GM21576 (cell line): Measurements from ENCODE around the gene PLCB3.

ENCODE experiments used
- ATAC-seq: cut with Tn5 transposase; IDR thresholded peaks from one replicate; pipeline ENCODE4 v1.9.1; 2021; ENCODE audit warnings: mild to moderate bottlenecking, moderate library complexity; ENCODE audit not compliant: unreplicated experiment

The PLCB3 gene

DNA sequence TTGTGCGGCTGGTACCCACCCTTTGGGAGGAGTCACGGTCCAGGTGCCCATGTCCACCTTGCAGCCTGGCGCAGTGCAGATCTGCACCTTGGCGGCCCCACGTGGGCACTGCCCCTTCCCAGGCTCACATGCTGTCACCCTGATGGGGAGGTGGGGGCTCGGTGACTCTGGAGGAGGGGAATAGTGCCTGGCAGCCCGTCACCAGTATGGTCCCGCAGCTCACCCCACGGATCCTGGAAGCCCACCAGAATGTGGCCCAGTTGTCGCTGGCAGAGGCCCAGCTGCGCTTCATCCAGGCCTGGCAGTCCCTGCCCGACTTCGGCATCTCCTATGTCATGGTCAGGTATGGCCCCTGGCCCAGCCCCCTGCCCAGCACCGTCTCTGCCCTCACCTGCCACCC lies 30.5 kb upstream of the PLCB3 start:
- ATAC-seq: no peak

DNA sequence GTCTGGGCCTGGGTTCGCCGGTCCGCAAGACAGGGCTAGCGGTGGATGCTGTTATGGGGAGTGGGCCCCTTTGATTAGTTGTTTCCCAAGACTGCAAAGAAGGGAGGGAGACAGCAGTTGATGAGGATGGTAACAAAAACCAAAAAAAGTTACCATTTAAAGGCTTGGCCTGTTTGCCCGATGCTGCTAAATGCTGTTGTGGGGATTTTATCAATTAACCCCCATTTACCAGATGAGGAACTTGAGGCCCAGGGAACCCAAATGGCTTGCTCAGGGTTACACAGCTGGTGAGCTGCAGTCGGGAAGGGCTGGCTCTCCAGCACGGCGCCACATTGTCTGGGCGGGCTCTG lies 28.7 kb upstream of the PLCB3 start:
- no peak for ATAC-seq

DNA sequence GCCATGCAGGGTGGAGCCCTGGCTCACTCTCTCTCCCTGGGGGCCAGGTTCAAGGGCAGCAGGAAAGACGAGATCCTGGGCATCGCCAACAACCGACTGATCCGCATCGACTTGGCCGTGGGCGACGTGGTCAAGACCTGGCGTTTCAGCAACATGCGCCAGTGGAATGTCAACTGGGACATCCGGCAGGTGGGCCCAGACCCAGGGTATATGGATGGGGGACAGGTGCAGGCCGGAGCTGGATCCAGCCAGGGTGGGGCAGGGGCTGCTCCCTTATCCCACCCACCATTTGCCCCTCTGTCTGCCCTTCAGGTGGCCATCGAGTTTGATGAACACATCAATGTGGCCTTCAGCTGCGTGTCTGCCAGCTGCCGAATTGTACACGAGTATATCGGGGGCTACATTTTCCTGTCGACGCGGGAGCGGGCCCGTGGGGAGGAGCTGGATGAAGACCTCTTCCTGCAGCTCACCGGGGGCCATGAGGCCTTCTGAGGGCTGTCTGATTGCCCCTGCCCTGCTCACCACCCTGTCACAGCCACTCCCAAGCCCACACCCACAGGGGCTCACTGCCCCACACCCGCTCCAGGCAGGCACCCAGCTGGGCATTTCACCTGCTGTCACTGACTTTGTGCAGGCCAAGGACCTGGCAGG lies 28.2 kb upstream of the PLCB3 start:
- ATAC-seq: no peak

DNA sequence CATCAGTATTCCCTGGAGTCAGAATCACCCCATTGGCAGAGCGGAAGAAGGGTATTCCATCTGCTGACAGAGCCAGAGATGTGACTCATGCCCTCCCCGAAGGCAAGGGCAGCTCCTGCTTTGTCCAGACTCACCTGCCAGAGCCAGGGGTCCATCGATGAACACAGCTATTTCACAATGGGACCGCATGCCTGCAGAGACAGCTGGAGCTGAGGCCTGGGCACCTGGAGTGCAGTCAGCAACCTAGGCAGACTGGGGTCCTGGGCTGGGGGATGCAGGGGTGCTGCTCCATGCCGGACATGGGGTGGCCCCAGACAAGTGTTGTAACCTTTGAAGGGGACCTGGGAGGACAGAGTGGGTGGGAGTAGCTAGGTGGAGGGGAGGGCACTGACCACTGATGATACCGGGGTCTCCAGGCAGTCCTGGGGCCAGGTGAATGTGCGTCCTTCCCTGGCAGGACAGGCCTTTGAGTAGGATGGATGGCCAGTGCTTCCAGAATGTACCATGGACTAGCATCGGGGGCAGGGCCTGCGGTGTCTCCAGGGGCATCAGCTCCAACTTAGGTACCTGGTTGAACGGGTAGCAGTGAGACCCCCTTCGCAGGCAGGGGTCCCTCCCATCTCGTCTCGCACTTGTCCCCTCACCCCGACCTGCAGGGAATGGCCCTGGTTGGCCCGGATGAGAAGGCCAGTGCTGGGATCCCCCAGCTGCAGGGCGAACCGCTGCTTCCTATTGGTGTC lies 27.0 kb upstream of the PLCB3 start:
- no peak for ATAC-seq

DNA sequence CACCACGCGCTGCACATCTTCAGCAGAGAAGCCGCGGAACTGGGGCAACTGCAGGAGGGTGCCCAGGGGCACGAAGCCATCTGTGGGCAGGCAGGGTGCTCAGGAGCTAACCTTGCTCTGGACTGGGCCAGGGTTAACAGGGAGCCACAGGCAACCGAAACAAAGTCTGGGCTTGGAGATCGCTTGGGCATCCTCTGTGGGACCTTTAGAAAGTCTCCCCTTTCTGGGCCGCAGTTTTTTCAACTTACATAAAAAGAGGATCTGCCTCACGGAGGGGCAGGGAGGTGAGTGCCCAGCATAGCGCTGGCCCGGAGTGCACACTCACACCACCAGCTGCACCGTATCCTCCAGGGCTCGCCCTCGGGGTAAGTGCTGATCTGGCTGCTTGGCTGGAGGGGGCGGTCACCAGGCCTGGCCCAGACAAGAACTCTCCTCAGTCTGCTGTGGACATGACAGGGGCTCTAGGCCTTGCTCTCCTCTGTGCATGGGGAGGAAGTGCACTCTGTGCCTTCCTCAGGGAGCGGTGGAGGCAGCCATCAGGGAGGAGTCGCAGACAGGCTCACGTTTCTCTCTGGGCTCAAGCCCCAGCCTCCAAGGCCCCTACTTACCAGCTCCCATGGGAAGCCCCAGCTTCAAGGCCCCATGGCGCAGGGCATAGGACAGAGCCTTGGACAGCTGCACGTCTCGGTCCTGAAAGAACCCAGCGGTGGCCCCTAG lies 26.3 kb upstream of the PLCB3 start:
- no peak for ATAC-seq

DNA sequence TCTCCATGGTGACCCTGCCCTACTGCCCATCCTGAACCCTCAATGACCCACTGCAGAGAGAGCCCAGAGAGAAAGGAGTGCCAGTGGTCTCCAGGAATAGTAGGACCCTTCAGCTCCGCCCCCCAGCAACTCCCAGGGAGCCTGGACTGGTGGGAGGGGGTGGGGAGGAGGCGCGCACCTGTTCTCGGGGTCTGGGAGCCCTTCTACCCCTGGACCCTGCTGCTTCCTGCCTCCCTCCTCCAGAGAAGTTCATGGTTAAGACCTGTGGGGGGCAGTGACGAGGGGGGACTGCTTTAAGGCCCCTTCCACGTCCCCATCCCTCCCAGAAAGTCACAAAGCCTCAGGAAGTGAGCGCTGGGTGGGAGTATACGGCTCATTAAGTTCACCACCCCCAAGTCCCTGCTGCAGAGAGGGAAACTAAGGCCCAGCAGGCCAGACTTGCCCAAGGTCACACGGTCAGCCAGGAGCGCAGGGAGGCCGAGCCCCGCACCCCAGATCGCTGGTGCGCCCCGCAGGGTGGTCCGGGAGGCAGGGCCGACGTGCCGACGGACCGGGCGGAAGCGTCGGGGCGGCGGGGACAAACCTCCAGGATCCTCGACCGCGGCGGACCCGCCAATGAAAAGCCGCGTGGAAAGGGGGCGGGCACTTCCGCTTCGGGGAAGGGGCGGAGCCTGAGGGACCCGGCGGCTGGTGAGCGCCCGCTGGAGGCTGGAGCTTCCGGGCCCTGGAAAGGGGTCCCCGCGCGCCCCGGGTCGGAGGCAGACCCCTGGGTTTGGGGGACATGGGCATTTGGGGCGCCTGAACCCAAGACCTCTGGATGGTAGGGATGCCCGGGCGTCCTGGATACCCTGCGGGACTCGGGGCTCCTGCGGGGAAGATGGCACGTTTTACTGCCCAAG lies 25.5 kb upstream of the PLCB3 start, which contains the start of the genes NUDT22 and TRPT1:
Gene NUDT22 (plus strand): TSS at position 667 of the 899 bp plus-strand sequence. CDS start 379 bp downstream, outside the sequence.
Gene TRPT1 (minus strand): TSS at position 579 of the 899 bp plus-strand sequence. CDS start 326 bp downstream, at position 253.
- peak; percentile 36 for ATAC-seq

DNA sequence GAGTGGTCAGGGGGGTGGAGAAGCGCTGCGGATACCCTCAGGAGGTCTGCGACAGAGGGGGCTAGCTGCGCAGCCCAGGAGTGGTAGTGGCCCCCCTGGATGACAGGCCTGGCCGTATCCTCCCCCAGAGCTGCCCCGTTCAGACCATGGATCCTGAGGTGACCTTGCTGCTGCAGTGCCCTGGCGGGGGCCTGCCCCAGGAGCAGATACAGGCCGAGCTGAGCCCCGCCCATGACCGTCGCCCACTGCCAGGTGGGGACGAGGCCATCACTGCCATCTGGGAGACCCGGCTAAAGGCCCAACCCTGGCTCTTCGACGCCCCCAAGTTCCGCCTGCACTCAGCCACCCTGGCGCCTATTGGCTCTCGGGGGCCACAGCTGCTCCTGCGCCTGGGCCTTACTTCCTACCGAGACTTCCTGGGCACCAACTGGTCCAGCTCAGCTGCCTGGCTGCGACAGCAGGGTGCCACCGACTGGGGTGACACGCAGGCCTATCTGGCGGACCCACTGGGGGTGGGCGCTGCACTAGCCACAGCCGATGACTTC lies 24.8 kb upstream of the PLCB3 start:
- ATAC-seq: no peak

DNA sequence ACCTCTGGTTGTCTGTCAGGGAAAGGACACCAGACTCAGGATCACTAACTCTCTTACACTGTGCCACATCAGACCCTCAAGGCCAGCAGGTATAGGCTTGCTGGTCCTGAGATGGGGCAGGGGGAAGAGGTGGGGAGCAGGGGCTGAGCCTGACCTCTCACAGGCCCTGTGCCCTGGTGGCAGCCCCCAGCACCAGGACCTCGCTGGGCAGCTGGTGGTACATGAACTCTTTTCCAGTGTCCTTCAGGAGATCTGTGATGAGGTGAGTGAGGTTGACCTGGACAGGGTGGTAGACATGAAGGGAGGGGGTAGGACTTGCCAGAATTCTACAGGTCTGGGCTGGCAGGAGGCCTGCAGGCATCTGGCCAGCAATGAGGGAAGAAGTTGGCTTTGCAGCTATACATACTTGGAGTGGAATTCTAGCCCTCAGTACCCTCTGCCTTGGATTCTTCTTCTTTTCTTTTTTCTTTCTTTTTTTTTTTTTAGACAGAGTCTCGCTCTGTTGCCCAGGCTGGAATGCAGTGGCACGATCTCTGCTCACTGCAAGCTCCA lies 23.8 kb upstream of the PLCB3 start:
- ATAC-seq: no peak

DNA sequence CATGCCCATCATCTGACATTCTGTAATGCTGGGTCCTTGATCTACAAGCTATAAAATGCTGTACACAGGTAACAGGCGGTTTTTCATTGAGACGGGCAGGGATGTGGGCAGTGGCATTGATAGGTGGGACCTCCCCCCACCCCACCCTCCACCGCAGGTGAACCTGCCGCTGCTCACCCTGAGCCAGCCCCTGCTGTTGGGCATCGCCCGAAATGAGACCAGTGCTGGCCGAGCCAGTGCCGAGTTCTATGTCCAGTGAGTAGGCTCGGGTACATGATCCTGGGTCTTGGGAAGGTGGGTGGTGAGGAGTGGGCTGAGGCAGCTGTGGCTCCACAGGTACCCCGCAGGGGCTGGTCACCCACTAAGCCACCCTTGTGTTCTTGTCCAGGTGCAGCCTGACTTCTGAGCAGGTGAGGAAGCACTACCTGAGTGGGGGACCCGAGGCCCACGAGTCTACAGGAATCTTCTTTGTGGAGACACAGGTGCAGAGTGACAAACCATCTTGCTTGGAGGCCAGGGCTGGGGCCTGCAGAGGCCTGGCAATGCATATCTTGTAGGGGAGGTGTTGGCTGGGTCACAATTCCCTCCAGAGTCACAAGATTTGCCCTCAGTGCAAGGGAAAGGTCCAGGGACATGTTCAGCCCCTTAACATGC lies 22.1 kb upstream of the PLCB3 start:
- no peak for ATAC-seq

DNA sequence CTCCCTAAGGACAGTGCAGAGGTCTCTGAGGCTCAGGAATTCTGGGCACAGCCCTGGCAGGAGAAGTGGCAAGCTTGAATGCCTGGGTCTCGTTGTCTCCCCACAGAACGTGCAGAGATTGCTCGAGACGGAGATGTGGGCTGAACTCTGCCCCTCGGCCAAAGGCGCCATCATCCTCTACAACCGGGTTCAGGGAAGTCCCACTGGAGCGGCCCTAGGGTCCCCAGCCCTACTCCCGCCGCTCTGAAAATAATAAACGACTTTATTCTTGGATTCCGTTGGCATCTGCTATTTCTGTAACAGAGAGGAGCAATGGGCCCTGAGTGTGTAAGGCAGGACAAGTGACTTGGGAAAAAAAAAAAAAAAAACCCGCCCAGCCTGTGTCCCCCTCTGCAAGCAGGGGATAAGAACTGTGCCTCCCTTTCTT lies 21.6 kb upstream of the PLCB3 start:
- no peak for ATAC-seq

DNA sequence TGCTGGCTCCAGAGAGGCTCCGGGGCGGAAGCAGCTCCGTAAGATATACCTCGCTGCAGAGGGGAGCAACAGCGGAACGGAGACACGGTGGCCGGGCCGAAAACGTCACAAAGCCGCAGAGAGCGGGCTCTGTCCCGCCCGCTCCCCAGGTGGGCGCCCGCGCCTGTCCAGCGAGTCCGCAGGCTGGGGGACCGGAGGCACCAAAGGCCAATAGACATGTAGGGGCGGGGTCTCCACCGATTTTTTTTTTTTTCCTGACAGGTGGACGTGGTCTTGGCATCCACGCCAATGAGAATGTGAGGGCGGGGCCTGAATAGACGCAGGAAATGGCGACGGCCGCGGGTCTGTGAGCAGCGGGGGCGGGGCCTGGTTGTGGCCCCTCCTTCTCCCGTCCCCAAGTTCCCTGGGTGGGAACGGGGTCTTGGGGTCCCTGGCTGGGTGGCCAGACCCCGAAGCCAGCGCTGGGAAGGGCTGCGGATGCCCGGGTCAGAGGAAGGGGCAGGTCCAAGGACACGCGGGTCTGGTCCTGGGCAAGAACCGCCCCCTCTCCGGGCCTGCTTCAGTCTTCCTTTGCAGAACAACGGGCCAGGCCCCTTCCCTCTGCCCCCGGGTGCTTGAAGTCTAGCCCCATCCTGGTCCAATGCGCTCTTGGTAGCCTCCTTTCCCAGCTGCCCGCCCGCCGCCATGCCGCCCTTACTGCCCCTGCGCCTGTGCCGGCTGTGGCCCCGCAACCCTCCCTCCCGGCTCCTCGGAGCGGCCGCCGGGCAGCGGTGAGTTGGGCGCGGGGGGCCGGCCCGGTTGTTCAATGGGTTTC lies 21.0 kb upstream of the PLCB3 start, which contains the start of gene DNAJC4:
Gene DNAJC4 (plus strand): TSS at position 378 of the 814 bp plus-strand sequence. CDS start 307 bp downstream, at position 685.
- peak; percentile 44 for ATAC-seq

DNA sequence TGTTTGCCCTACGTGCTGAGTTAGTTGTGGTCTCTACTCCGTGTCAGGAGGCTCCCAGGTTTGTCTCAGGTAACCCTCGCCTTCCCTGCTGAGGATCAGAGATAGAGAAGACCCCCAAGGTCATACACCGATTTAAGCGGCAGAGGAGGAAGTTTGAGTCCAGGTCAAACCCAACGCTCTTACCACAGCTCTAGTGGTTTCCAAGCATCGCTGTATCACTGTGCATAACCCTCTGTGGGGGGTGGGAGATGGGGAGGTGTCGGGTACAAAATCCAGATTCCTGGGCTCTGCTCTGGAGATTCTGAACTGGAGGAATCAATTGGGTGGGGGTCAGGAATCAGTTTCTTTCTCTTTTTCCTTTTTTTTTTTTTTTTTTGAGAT lies 20.4 kb upstream of the PLCB3 start:
- ATAC-seq: no peak

DNA sequence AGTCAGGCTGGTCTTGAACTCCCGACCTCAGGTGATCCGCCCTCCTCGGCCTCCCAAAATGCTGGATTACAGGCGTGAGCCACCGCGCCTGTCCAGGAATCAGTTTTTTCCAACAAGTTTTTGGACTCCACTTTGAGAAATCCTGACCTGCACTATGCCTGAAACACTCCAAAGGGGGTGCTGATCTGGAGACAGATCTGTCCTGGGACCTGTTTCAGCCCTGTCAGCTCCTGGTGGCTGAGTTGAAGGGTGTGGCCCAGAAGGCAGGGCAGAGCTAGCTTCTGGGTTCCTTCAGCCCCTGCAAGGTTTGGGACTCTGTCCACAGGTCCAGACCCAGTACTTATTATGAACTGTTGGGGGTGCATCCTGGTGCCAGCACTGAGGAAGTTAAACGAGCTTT lies 19.8 kb upstream of the PLCB3 start:
- no peak for ATAC-seq

DNA sequence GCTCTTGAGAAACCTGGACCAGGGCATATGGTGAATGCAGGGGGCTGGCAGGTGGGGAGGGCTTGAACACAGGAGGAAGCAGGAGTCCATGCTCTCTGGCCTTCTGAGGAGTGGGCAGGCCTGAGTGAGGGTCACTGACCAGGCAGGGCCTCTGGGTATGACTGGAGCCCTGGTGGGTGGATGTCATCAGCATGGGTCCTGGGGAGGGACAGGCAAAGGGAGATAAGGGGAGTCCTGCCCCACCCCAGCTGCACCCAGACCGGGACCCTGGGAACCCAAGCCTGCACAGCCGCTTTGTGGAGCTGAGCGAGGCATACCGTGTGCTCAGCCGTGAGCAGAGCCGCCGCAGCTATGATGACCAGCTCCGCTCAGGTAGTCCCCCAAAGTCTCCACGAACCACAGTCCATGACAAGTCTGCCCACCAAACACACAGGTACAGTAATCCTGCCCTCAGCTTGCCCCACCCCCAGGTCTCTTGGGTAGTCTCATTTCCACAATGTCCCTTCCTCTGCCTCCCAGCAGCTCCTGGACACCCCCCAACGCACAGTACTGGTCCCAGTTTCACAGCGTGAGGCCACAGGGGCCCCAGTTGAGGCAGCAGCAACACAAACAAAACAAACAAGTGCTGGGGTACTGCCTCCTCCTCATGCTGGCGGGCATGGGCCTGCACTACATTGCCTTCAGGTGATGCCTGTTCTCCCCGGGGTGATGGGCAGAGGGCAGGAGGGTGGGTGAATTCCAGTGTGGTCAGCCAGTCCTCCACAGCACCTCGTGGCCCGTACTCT lies 19.0 kb upstream of the PLCB3 start:
- ATAC-seq: no peak

DNA sequence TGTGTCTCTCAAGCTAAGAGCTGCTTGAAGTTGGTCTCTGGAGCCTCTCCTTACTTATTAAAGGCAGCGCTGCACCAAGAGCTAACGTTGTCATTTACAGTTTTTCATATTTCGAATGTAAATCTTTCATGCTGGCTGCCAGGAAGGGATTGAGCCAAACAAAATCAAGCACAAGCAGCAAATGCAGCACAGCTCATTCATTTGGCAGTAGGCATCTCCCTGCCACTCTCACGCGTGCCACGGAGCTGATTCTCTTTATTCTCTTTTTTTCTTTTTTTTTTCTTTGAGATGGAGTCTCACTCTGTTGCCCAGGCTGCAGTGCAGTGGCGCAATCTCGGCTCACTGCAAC lies 18.4 kb upstream of the PLCB3 start:
- ATAC-seq: no peak

DNA sequence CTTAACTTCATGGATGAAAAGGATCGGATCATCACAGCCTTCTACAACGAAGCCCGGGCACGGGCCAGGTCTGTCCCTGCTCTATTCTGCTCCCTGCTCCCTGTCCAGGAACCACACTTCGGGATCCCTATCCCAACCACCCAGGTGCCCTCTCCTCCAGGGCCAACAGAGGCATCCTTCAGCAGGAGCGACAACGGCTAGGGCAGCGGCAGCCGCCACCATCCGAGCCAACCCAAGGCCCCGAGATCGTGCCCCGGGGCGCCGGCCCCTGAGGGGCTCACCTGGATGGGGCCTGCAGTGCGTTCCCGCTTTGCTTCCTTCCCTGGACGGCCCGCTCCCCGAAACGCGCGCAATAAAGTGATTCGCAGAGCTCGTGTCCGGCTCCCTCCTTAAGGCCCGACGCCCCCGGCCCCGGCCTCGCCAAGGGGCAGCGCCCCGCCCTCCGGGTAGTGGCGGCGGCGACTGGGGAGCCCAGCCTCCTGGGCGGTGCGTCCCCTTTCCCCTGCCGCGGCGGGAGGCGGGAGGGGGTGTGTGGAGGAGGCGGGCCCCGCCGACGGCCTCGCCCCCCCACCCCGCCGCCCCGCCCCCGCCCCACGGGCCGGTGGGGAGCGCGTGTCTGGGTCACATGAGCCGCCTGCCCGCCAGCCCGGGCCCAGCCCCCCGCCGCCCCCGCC lies 17.3 kb upstream of the PLCB3 start, which contains the start of gene VEGFB:
Gene VEGFB (plus strand): TSS at position 672 of the 674 bp plus-strand sequence. CDS start 250 bp downstream, outside the sequence.
- ATAC-seq: peak; percentile 26

DNA sequence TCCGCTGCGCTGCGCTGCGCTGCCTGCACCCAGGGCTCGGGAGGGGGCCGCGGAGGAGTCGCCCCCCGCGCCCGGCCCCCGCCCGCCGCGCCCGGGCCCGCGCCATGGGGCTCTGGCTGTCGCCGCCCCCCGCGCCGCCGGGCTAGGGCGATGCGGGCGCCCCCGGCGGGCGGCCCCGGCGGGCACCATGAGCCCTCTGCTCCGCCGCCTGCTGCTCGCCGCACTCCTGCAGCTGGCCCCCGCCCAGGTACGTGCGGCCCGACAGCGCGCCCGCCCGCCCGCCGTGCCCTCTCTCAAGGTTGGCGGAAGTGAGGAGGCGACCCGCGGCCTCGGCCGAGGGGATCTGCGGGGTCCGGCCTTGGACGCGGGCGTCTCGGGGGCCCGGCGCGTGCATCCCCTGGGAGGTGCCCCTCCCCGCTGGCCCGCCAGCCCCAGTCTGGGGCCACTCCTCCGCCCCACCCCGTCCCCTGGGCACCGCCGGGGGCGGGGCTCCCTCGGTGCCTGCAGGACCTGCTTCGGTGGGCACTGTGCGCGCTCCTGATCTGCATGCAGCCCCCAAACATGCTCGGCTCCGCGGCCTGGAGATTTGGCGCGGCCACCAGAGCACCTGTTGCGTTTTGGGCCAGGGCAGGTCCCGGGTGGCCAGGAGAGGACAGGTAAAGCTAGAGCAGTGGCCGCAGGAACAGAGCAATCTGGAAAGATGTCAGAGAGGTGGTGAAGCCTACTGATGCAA lies 16.5 kb upstream of the PLCB3 start:
- ATAC-seq: peak; percentile 27
